B cell (primary cell): Measurements from ENCODE around the gene PDE4C. TPM values are rescaled to one million over a fixed set of nuclear protein-coding genes. Genes with fewer than 3 reads are reported as not detected.

Experiments
- ATAC-seq: fragments of 200-7000 bp; cut with Tn5 transposase; one replicate; pipeline ENCODE4 v1.10.0; 2021; ENCODE audit warnings: low read depth, mild to moderate bottlenecking, moderate number of reproducible peaks, moderate library complexity
- CTCF ChIA-PET: fragments of 350-600 bp; sonication (Branson Sonifier 250); formaldehyde crosslinking; loops from one replicate; lab custom pipeline; 2021; ENCODE audit warnings: antibody characterized with exemption, inconsistent platforms; lab: Charles Lee
- POLR2A ChIA-PET: fragments of 350-600 bp; sonication (Branson Sonifier 250); formaldehyde crosslinking; loops from one replicate; lab custom pipeline; 2021; ENCODE audit warnings: antibody characterized with exemption; lab: Charles Lee
- DNase-seq: peaks from one replicate; pipeline ENCODE4 v3.0.0; 2013
- H2AFZ ChIP-seq: 2 replicates; pipeline ENCODE4 v1.6.1; 2012; ENCODE audit warnings: mild to moderate bottlenecking, low read depth, low read length; ENCODE audit not compliant: insufficient read depth, poor library complexity, severe bottlenecking
- H3K27ac ChIP-seq, 2 donors: 1 replicate in 1 of 2; 2 replicates in 1 of 2; pipeline ENCODE4 v1.5.1; 2012 to 2013; ENCODE audit warnings: low read length in 2 of 2, mild to moderate bottlenecking in 2 of 2, moderate library complexity in 1 of 2
- H3K27me3 ChIP-seq, 4 experiments: fragments of 200-600 bp in 1 of 4; sonication (generic) in 1 of 4; replicated peaks in 1 of 4; 1 replicate in 2 of 4; 2 replicates in 2 of 4; pipeline versions ENCODE4 v1.6.1 to v1.7.0; 2013 to 2016; ENCODE audit warnings: low read length in 3 of 4, mild to moderate bottlenecking in 2 of 4, mixed read lengths in 1 of 4, moderate library complexity in 1 of 4; ENCODE audit not compliant: insufficient read depth in 4 of 4, control insufficient read depth in 3 of 4; ENCODE audit errors: control extremely low read depth in 1 of 4
- H3K36me3 ChIP-seq, 2 experiments: replicated peaks in 1 of 2; 1 replicate in 1 of 2; 2 replicates in 1 of 2; pipeline versions ENCODE4 v1.6.1 to v1.7.1; 2013; ENCODE audit warnings: low read length in 1 of 2; ENCODE audit not compliant: insufficient read depth in 2 of 2, control insufficient read depth in 1 of 2; ENCODE audit errors: control extremely low read depth in 1 of 2, extremely low read depth in 1 of 2
- H3K4me1 ChIP-seq, 2 donors: fragments of 200-600 bp in 1 of 2; sonication (generic) in 1 of 2; 1 replicate in 1 of 2; 2 replicates in 1 of 2; pipeline versions ENCODE4 v1.5.1 to v1.6.1; 2013 to 2017; ENCODE audit warnings: low read length in 2 of 2; ENCODE audit not compliant: control insufficient read depth in 2 of 2, insufficient read depth in 2 of 2
- H3K4me2 ChIP-seq: replicated peaks from 2 replicates; pipeline ENCODE3; 2012; ENCODE audit warnings: mild to moderate bottlenecking, low read depth, low read length; ENCODE audit not compliant: poor library complexity, severe bottlenecking
- H3K4me3 ChIP-seq, 5 experiments: fragments of 200-600 bp in 1 of 5; sonication (generic) in 1 of 5; 1 replicate in 3 of 5; 2 replicates in 2 of 5; pipeline versions ENCODE4 v1.5.1 to v1.7.0; 2011 to 2016; ENCODE audit warnings: low read length in 4 of 5, mild to moderate bottlenecking in 4 of 5, low read depth in 2 of 5, control low read depth in 1 of 5, moderate library complexity in 1 of 5; ENCODE audit not compliant: insufficient read depth in 1 of 5; ENCODE audit errors: control extremely low read depth in 1 of 5, extremely low read depth in 1 of 5
- H3K79me2 ChIP-seq: fragments of 200-600 bp; sonication (generic); one replicate; pipeline ENCODE4 v1.6.0; 2016; ENCODE audit warnings: low read length; ENCODE audit not compliant: control insufficient read depth, insufficient read depth
- H3K9ac ChIP-seq: fragments of 200-600 bp; sonication (generic); 2 replicates; pipeline ENCODE4 v1.6.1; 2017; ENCODE audit warnings: mild to moderate bottlenecking, low read length, moderate library complexity
- H3K9me3 ChIP-seq, 3 donors: one replicate each; pipeline versions ENCODE4 v1.6.1 to v1.7.1; 2013; ENCODE audit warnings: low read length in 2 of 3; ENCODE audit not compliant: control insufficient read depth in 2 of 3, insufficient read depth in 1 of 3; ENCODE audit errors: control extremely low read depth in 1 of 3
- H4K20me1 ChIP-seq: 2 replicates; pipeline ENCODE4 v1.6.0; 2012; ENCODE audit warnings: mild to moderate bottlenecking, low read length; ENCODE audit not compliant: insufficient read depth, control insufficient read depth, poor library complexity, severe bottlenecking
- H3K27ac Mint-ChIP-seq: one replicate; pipeline ENCODE4 v1.8.0; 2021; ENCODE audit warnings: mixed read lengths
- H3K27me3 Mint-ChIP-seq: one replicate; pipeline ENCODE4 v1.8.0; 2021; ENCODE audit warnings: mixed read lengths
- H3K4me1 Mint-ChIP-seq: one replicate; pipeline ENCODE4 v1.8.0; 2021; ENCODE audit warnings: mixed read lengths
- H3K4me3 Mint-ChIP-seq: one replicate; pipeline ENCODE4 v1.8.0; 2021; ENCODE audit warnings: mixed read lengths
- H3K9me3 Mint-ChIP-seq: one replicate; pipeline ENCODE4 v1.8.0; 2022; ENCODE audit warnings: mixed read lengths; ENCODE audit not compliant: insufficient read depth
- CTCF ChIP-seq: fragments of 200-600 bp; IDR thresholded peaks from one replicate; pipeline ENCODE4 v1.8.0; 2022; ENCODE audit warnings: antibody characterized with exemption, mild to moderate bottlenecking
- EZH2 ChIP-seq: IDR thresholded peaks from 2 replicates; pipeline ENCODE4 v1.6.1; 2012; ENCODE audit warnings: borderline replicate concordance, low read depth, mild to moderate bottlenecking, moderate library complexity, low read length; ENCODE audit not compliant: insufficient read depth, poor library complexity, severe bottlenecking
- WGBS: methylation state at CpG from one replicate; pipeline ENCODE4 v1.1.5; 2013; ENCODE audit warnings: missing lambda C conversion rate; ENCODE audit not compliant: insufficient coverage; 5-methylcytosine and 5-hydroxymethylcytosine counted together
- intact Hi-C: fragments of 100-400 bp; cut with micrococcal nuclease; formaldehyde crosslinking; loops from one replicate; pipeline ENCODE4 v1.10.0; 2022
- polyA plus RNA-seq: library from polyadenylated mRNA; depleted of rRNA; stranded (reverse); fragments of >200 nt; gene quantifications from 2 replicates; pipeline ENCODE4 v1.2.3, GENCODE V29; 2012
- total RNA-seq, 2 donors: library from RNA; stranded (reverse); fragments of 120-200 nt in 1 of 2; gene quantifications; 1 replicate in 1 of 2; 2 replicates in 1 of 2; pipeline versions ENCODE4 v1.2.3 to v1.2.4, GENCODE V29; 2013 to 2022

The PDE4C gene
- total and polyA plus RNA-seq, 2 donors (not counting 1 experiment from before 2014, with no cell fraction given): not detected

- peaks cover 0 to 9% (median 0%) of the 10 kb centered on the region in 4 experiments for H3K27me3 ChIP-seq
- H3K4me3 ChIP-seq: no peak overlapping the region
- H3K9ac ChIP-seq: no peak overlapping the region
- Mint-ChIP-seq H3K4me1 (no peaks in the 10 kb centered on the region), H3K4me3 (no peak overlapping the region), H3K27me3 (peaks cover 4% of the 10 kb centered on the region), H3K27ac (no peak overlapping the region), H3K9me3 (no peaks in the 10 kb centered on the region)
- no peak for TF ChIP-seq CTCF
- TF ChIP-seq EZH2: no peak
- H4K20me1 ChIP-seq: no peaks in the 10 kb centered on the region
- H3K27ac ChIP-seq: no peak overlapping the region
- H3K4me2 ChIP-seq: no peak overlapping the region
- H3K36me3 ChIP-seq: no peaks in the 10 kb centered on the region
- CTCF ChIA-PET: interaction anchor here (0.7 to 1.5 kb wide), 3 partner anchors 37 to 88 kb away, joined by 3 to 4 read pairs (median 3); no protein-coding TSS in a partner anchor
- no peak overlapping the region for H2AFZ ChIP-seq
- no peaks in the 10 kb centered on the region for H3K79me2 ChIP-seq
- H3K4me1 ChIP-seq: no peaks in the 10 kb centered on the region
- intact Hi-C loops: no loop called here
- WGBS: 71% methylated on average over 7 of the region's 7 CpGs
- peaks cover 0 to 4% (median 0%) of the 10 kb centered on the region in 3 donors for H3K9me3 ChIP-seq
- DNase-seq: no peak
- POLR2A ChIA-PET: interaction anchor here (0.6 kb wide), 1 partner anchor 11 kb away, joined by 5 read pairs; no protein-coding TSS in a partner anchor
- ATAC-seq: no peak
Measured at GRCh38 chr19:18245297-18245696, 19.1 kb upstream of the PDE4C start.

GRCh38 chr19:18239303-18239702, 13.1 kb upstream of the PDE4C start:
- no peaks in the 10 kb centered on the region for H4K20me1 ChIP-seq
- no peaks in the 10 kb centered on the region for H3K4me1 ChIP-seq
- 48% methylated on average over 10 of the region's 12 CpGs for WGBS
- DNase-seq (no peak), ATAC-seq (no peak)
- intact Hi-C loops: no loop called here
- no peak overlapping the region for H2AFZ ChIP-seq
- H3K9ac ChIP-seq: no peak overlapping the region
- ChIA-PET POLR2A (interaction anchor here (0.7 to 1.0 kb wide), 2 partner anchors 11 to 27 kb away, joined by 3 read pairs; no protein-coding TSS in a partner anchor), CTCF (interaction anchor here (0.7 to 5.5 kb wide), 3 partner anchors 13 to 59 kb away, joined by 3 to 37 read pairs (median 3); a partner anchor contains a TSS)
- no peak for TF ChIP-seq EZH2
- no peak for TF ChIP-seq CTCF
- H3K27me3 ChIP-seq: peaks cover 0 to 31% (median 8%) of the 10 kb centered on the region in 4 experiments
- H3K4me1 Mint-ChIP-seq: no peaks in the 10 kb centered on the region
- no peak overlapping the region for H3K27ac ChIP-seq
- no peak overlapping the region for H3K4me3 ChIP-seq
- H3K79me2 ChIP-seq: no peaks in the 10 kb centered on the region
- H3K9me3 Mint-ChIP-seq: no peaks in the 10 kb centered on the region
- no peak overlapping the region for H3K4me2 ChIP-seq
- H3K27me3 Mint-ChIP-seq: peaks cover 33% of the 10 kb centered on the region
- no peaks in the 10 kb centered on the region for H3K36me3 ChIP-seq
- no peak overlapping the region for H3K27ac Mint-ChIP-seq
- peaks cover 0 to 3% (median 0%) of the 10 kb centered on the region in 3 donors for H3K9me3 ChIP-seq
- H3K4me3 Mint-ChIP-seq: no peak overlapping the region
